Measurements from ENCODE around the gene M1AP. TPM values are rescaled to one million over a fixed set of nuclear protein-coding genes. Genes with fewer than 3 reads are reported as not detected.

The M1AP gene
- total and polyA plus RNA-seq, 9 of the 15 experiments (the other 6 are each of a cell fraction or from before 2014, with no cell fraction given): 0.06 to 0.33 (median 0.11) TPM; not detected in 4

DNA sequence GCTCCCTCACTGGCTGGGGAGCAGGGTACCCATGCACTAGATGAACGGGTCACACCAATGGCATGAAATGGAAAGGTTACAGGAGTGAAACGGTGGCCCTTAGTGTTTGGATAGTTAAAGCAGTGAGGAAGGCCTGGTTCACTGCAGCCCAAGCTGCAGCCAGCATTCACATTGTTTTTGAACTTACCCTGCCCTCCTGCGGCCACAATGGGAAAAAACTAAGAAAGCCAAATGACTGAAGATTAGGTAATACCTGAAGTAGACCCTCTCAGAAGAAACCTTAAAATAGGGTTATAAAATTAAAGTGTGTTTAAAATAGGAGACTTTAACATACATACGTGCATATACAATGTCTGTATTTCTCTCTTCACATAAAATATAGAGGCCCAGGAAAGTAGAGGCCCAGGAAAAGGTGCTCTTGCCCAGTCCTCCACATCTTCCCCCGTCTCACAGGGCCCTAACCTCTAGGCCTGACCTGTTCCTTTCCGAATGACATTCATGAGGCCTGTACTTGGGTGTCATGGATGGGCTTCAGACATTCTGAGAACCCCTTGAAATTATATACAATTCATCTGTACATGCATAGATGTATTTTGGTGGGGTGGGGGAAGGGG is 60.4 kb downstream of the M1AP start (continued):
- TF ChIP-seq THAP12 (CRISPR knock-in tag; IDR thresholded peaks at IDR 0.05): no peak
- no peak for TF ChIP-seq HNRNPUL1 (IDR thresholded peaks at IDR 0.05; ENCODE audit: low read length)
- TF ChIP-seq RFX7 (CRISPR knock-in tag; IDR thresholded peaks at IDR 0.05): no peak
- TF ChIP-seq, protein P1, sequence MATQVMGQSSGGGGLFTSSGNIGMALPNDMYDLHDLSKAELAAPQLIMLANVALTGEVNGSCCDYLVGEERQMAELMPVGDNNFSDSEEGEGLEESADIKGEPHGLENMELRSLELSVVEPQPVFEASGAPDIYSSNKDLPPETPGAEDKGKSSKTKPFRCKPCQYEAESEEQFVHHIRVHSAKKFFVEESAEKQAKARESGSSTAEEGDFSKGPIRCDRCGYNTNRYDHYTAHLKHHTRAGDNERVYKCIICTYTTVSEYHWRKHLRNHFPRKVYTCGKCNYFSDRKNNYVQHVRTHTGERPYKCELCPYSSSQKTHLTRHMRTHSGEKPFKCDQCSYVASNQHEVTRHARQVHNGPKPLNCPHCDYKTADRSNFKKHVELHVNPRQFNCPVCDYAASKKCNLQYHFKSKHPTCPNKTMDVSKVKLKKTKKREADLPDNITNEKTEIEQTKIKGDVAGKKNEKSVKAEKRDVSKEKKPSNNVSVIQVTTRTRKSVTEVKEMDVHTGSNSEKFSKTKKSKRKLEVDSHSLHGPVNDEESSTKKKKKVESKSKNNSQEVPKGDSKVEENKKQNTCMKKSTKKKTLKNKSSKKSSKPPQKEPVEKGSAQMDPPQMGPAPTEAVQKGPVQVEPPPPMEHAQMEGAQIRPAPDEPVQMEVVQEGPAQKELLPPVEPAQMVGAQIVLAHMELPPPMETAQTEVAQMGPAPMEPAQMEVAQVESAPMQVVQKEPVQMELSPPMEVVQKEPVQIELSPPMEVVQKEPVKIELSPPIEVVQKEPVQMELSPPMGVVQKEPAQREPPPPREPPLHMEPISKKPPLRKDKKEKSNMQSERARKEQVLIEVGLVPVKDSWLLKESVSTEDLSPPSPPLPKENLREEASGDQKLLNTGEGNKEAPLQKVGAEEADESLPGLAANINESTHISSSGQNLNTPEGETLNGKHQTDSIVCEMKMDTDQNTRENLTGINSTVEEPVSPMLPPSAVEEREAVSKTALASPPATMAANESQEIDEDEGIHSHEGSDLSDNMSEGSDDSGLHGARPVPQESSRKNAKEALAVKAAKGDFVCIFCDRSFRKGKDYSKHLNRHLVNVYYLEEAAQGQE (IDR thresholded peaks at IDR 0.05; ENCODE audit: borderline replicate concordance): peak; percentile 83
- TF ChIP-seq, protein P1 (CRISPR knock-in tag; IDR thresholded peaks at IDR 0.05; ENCODE audit: low read depth): no peak
- no peak for TF ChIP-seq CREB3L1 (IDR thresholded peaks at IDR 0.05; ENCODE audit: borderline replicate concordance, low read depth)
